Measurements from ENCODE around the gene GPR15.

Gene GPR15

DNA sequence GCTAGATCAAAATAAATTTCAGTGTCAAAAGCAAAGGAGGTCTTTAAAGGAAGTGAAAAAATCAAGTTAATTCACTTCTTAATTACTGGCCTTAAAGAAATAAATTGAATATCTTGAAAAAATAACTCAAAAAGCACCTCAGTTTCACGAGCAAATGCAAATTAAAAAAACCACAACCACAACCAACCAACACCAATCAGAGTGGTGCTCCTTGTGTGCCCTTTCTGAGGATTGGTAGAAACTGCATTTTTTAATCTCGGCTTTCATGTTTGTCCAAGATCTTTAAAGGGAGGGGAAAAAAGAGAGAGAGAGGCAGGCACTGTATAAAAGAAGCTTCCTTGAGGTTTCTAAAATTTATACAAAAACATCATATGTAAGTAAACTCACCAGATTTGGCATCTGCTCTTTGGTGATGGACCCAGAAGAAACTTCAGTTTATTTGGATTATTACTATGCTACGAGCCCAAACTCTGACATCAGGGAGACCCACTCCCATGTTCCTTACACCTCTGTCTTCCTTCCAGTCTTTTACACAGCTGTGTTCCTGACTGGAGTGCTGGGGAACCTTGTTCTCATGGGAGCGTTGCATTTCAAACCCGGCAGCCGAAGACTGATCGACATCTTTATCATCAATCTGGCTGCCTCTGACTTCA, at the start of gene GPR15:
TSS of gene GPR15 (plus strand) at position 357 of the 653 bp plus-strand sequence. CDS start at position 413, 56 bp downstream.
- no peak for DNase-seq (ENCODE audit: insufficient read length, low spot score)
- no peak for FAIRE-seq

DNA sequence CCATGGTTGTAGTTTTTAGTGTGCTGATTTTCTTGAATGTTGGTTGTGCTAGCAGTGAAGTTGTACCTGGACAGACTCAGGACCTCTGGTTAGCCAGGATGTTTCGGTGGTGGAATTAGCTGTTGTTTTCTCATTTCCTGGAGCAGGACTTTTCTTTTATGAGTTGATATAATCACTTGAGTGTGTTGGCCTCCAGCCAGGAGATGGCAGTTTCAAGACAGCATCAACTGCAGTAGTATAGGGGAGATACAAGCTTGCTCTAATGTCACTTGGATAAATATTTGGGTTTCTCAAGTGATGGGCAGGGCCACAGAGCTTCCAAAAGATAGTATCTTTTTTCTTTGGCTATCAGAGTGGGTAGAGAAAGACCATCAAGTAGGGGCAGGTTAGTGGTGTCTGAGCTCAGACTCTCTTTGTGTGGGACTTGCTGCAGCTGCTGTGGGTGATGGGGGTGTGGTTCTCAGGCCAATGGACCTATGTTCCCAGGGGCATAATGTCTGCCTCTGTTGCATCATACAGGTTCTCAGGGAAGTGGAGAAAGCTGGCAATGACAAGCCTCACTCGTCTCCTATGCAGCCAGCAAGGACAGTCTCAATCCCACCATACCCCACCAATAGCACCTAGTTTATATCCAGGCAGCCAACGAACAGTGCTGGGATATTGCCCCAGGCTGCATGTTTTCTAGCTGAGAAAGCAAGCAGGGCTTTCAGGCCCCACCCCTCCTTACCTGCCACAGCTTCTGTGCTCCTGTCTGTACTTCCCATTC, 48.9 kb upstream of the GPR15 start:
- DNase-seq (ENCODE audit: insufficient read length, low spot score) (no peak), FAIRE-seq (no peak)

GRCh38 chr3:98483626-98484025, 48.2 kb upstream of the GPR15 start:
- DNase-seq (ENCODE audit: insufficient read length, low spot score), result no peak
- FAIRE-seq, result no peak

DNA sequence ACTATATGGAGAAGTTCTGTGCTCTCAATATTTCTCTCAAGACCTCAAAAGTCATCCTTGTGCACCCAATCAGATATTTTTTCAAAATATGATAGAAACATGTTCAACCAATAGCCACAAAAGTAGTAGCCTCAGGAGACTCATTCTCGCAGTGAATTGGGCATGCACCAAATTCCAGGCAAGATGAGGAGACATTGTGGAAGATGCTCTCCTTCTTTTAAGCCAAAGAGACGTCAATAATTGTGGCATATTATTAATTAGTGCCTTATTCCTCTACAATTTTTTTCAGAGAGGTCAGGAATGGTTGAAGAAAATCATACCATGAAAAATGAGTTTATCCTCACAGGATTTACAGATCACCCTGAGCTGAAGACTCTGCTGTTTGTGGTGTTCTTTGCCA, 34.4 kb upstream of the GPR15 start, which contains the start of gene OR5K2:
TSS of gene OR5K2 (plus strand) at position 301 of the 400 bp plus-strand sequence. CDS start at position 301, 0 bp downstream.
- DNase-seq (ENCODE audit: insufficient read length, low spot score) (no peak), FAIRE-seq (no peak)

- DNase-seq (ENCODE audit: insufficient read length, low spot score) (no peak), FAIRE-seq (no peak)
Measured at GRCh38 chr3:98500019-98500418, 31.8 kb upstream of the GPR15 start.

- DNase-seq (ENCODE audit: insufficient read length, low spot score) (no peak), FAIRE-seq (no peak)
Measured at GRCh38 chr3:98501270-98501669, 30.5 kb upstream of the GPR15 start.

DNA sequence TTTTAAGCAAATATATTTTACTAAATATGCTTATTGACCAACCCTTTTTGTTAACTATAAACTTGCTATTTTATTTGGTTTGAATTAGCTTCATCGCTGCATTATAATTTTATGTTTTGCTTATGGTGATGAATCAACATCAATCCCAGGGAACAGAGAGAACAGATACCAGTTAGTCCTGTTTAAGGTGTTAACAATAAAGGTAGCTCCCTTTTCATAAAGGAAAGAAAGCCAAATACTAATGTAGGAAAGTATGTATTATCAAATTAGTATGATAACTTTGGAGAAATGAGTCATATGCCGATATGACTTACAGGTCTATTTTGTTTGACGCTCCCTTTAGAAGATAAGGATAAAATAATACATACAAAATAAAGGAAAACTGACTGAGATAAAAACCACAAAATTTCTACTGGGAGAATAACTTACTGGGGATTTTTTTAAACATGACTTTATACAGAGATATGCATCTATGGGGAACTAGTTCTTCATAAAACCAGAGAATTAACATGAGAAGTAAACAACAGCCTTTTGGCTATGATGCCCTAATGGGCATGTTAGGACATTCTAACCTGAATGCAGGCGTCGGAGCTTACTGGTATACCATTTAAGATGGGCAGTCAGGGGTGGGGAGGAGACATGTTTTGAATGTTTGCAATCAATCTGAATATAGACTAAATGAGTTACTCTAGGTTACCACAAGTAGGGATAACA, 29.8 kb upstream of the GPR15 start:
- no peak for FAIRE-seq
- no peak for DNase-seq (ENCODE audit: insufficient read length, low spot score)

DNA sequence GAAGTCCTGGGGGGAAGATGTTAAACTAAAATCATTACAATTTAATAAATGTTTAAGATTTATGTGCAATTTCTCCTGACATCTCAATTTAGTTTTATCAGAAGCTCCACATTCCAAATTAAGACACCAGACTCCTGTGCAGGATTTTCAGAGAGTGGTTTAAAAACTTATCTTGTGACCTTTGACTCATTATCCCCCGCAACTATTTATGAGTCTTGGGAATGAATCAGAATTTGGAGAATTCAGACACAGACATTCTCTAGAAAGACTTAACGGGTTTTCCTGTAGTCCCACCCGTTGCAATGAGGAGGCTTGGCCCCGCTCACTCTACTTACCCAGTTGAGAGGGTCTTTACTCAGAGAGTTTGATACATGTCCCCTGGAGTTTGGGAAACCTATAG, 27.2 kb upstream of the GPR15 start:
- DNase-seq (ENCODE audit: insufficient read length, low spot score) (peak; percentile 22), FAIRE-seq (no peak)

DNA sequence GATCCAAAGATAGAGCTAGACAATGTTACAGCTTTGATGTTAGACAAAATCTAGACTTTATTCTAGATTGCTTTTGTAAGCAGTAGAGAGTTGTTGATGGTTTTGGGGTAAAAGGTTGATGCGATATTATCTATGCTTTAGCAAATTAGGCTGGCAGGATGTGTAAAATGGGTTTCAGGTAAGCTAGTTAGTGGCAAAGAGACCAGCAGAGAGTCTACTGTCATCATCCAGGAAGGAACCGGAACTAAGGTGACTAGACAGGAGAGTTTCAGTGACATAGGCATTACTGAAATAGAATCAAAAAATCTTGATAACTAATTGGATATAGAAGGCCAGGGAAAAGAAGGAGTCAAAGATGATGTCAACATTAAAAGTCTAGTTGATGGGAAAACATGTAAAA, 23.2 kb upstream of the GPR15 start:
- FAIRE-seq (no peak), DNase-seq (ENCODE audit: insufficient read length, low spot score) (no peak)

GRCh38 chr3:98512576-98512975, 19.2 kb upstream of the GPR15 start:
- FAIRE-seq (peak; percentile 9), DNase-seq (ENCODE audit: insufficient read length, low spot score) (no peak)

- DNase-seq (ENCODE audit: insufficient read length, low spot score), result peak; percentile 12
- no peak for FAIRE-seq
Measured at GRCh38 chr3:98513091-98513511, 18.7 kb upstream of the GPR15 start.

DNA sequence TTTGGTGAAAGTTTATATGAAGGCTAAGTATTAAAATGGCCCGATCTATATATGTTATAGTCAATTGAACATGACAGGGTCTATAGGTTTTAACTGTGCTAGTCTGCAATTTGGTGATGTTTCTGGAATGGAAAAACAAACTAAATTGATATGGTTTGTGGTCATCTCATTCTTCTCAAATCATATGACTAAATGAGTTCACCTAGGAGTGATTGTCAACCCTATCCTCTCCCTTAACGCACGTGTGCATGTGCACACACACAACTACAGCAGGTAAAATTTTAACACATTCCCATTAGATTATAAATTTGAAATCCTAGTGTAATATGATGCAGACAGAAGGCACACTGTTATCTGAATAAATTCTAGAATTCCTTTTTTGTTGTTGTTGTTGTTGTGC, 18.0 kb upstream of the GPR15 start:
- no peak for FAIRE-seq

GRCh38 chr3:98514948-98515347, 16.8 kb upstream of the GPR15 start:
- DNase-seq (ENCODE audit: insufficient read length, low spot score) (no peak), FAIRE-seq (no peak)

More for the DNA sequence above, 18.0 kb upstream of the GPR15 start:
- DNase-seq (ENCODE audit: insufficient read length, low spot score), result no peak

DNA sequence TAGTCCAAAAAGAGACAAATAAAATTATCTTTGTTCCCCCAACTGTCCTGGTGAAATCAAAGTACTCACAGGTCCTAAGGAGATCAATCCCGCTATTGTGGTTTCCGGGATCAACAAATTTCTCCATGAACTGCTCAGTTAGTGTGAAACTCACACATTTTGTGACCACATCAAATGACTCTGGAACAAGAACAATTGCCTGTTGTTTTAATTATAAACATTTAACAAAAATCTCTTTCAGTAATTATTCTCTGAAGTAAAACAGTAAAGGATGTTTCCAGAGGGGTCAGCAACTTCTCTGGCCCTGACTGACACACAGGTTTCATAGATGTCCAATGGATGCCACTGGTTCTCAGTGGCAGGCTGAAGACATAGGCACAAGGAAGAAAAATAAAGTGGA, 13.0 kb upstream of the GPR15 start:
- DNase-seq (ENCODE audit: insufficient read length, low spot score) (no peak), FAIRE-seq (no peak)

DNA sequence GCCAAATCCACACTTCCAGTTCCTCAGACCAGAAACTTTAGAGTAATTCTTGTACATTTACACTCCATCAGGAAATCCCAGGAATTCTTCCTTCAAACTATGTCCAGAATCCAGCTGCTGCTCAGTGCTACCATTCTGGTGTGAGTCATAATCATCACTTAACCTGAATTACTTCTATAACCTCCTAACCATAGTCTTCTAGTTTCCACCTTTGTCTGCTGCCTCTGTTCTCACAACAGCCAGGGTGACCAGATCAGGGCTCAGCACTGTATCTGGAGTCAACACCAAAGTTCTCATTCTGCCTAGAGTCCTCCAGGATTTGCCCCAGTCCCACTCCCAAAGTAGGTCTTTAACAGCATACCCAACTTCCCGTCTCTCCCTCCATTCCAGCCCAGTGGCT, 12.4 kb upstream of the GPR15 start:
- no peak for FAIRE-seq
- no peak for DNase-seq (ENCODE audit: insufficient read length, low spot score)

DNA sequence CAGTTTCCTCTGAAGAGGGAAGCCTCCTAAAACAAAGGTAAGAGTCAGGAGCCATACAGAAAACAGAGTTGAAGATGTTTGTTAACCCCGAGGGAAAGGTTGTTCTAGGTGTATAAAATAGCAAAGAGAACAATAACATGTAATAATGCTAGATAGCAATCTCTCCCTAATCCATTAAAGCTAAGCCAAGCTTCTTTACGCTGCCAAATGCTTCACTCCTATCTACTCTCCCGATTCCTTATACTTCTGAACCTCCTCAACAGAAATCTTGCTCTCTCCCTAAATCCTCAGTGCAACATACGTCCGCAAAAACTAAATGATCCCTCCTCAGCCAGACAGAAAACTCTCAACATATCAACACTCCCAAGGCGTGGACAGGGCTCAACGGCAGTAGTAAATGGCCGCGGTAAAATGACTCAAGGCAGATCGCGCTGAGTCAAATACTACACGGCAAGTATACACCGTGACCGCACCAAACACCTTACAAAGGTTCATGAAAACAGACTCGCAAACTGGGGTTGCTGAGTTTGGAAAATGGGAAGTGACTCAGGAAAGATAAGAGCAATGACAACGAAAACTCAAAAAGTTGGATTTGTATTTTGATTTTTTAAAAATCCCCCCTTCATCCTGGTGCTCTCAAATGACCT, 9.8 kb upstream of the GPR15 start:
- DNase-seq (ENCODE audit: insufficient read length, low spot score) (peak; percentile 30), FAIRE-seq (peak; percentile 40)

GRCh38 chr3:98522544-98523281, 9.1 kb upstream of the GPR15 start, which contains the start of gene CLDND1:
Gene CLDND1, minus strand, starts transcription at chr3:98522902. Its CDS starts 1,478 bp downstream, at chr3:98521424.
- peak; percentile 92 for DNase-seq (ENCODE audit: insufficient read length, low spot score)
- peak; percentile 96 for FAIRE-seq

DNA sequence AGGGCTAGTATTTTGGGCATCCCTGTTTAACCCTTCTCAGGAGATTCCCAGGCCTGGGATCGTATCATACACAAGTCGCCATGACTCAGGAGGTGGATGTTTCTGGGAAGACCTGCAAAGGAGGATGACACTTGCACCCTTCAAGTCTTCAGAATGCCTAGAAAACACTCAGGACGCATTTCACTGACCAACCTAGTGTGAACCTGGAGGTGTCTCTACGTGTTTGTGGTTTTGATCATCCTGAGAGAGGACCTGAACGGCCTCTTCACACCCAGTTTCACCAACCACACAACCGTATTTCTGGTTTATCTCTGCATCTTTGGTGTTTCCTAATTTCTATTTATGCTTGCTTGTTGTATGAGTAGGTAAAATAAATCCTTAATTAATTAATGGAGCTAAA, 6.3 kb upstream of the GPR15 start:
- DNase-seq (ENCODE audit: insufficient read length, low spot score) (no peak), FAIRE-seq (no peak)

GRCh38 chr3:98528474-98529346, 3.1 kb upstream of the GPR15 start:
- FAIRE-seq, result no peak

More at GRCh38 chr3:98528474-98529346, 3.1 kb upstream of the GPR15 start:
- no peak for DNase-seq (ENCODE audit: insufficient read length, low spot score)

Measured in HTR-8/SVneo (cell line).